GM19035 (cell line): Measurements from ENCODE around the gene WNK3.
"Not testable (repeated sequence)": the region's sequence is repeated elsewhere in the genome, so short reads cannot be mapped to it uniquely, and the experiment has no call there.

Source experiments
- ATAC-seq: cut with Tn5 transposase; IDR thresholded peaks from one replicate; pipeline ENCODE4 v1.9.1; 2021; ENCODE audit not compliant: unreplicated experiment

WNK3 gene

GRCh38 chrX:54357414-54358377 is at the start of gene WNK3:
Gene WNK3, minus strand, starts transcription at chrX:54358046.
- ATAC-seq: no peak

GRCh38 chrX:54407266-54407665 is 49.4 kb upstream of the WNK3 start:
- ATAC-seq: no peak

- ATAC-seq: no peak
These were observed 39.3 kb upstream of the WNK3 start for GRCh38 chrX:54397113-54397512.

GRCh38 chrX:54386314-54386713 is 28.5 kb upstream of the WNK3 start:
- no peak for ATAC-seq

- not testable (repeated sequence) for ATAC-seq
These were observed 26.8 kb upstream of the WNK3 start for GRCh38 chrX:54384661-54385060.

- no peak for ATAC-seq
These were observed 1.6 kb upstream of the WNK3 start for GRCh38 chrX:54359408-54359807.

GRCh38 chrX:54358424-54359211 is 772 bp upstream of the WNK3 start:
- no peak for ATAC-seq

GRCh38 chrX:54352677-54353076 is 5.2 kb downstream of the WNK3 start:
- no peak for ATAC-seq

- ATAC-seq: not testable (repeated sequence)
These were observed 20.5 kb downstream of the WNK3 start for GRCh38 chrX:54337383-54337782.

GRCh38 chrX:54325077-54325476 is 32.8 kb downstream of the WNK3 start:
- ATAC-seq: no peak

GRCh38 chrX:54320067-54320466 is 37.8 kb downstream of the WNK3 start:
- no peak for ATAC-seq

GRCh38 chrX:54306379-54306778 is 51.5 kb downstream of the WNK3 start:
- ATAC-seq: no peak

- ATAC-seq: no peak
These were observed 56.3 kb downstream of the WNK3 start for GRCh38 chrX:54301516-54301915.

- ATAC-seq: no peak
These were observed 63.5 kb downstream of the WNK3 start for GRCh38 chrX:54294306-54294705.

GRCh38 chrX:54292755-54293154 is 65.1 kb downstream of the WNK3 start:
- ATAC-seq: no peak

- ATAC-seq: no peak
These were observed 66.1 kb downstream of the WNK3 start for GRCh38 chrX:54291758-54292157.

- ATAC-seq: no peak
These were observed 68.9 kb downstream of the WNK3 start for GRCh38 chrX:54288968-54289367.

- ATAC-seq: no peak
These were observed 69.6 kb downstream of the WNK3 start for GRCh38 chrX:54288277-54288676.

GRCh38 chrX:54281676-54282075 is 76.2 kb downstream of the WNK3 start:
- ATAC-seq: no peak

- no peak for ATAC-seq
These were observed 77.4 kb downstream of the WNK3 start for GRCh38 chrX:54280466-54280865.

- no peak for ATAC-seq
These were observed 86.2 kb downstream of the WNK3 start for GRCh38 chrX:54271664-54272063.

GRCh38 chrX:54248309-54248708 is 109.5 kb downstream of the WNK3 start:
- no peak for ATAC-seq
